ENCODE measurements around the gene ACY1.

ACY1 gene

DNA sequence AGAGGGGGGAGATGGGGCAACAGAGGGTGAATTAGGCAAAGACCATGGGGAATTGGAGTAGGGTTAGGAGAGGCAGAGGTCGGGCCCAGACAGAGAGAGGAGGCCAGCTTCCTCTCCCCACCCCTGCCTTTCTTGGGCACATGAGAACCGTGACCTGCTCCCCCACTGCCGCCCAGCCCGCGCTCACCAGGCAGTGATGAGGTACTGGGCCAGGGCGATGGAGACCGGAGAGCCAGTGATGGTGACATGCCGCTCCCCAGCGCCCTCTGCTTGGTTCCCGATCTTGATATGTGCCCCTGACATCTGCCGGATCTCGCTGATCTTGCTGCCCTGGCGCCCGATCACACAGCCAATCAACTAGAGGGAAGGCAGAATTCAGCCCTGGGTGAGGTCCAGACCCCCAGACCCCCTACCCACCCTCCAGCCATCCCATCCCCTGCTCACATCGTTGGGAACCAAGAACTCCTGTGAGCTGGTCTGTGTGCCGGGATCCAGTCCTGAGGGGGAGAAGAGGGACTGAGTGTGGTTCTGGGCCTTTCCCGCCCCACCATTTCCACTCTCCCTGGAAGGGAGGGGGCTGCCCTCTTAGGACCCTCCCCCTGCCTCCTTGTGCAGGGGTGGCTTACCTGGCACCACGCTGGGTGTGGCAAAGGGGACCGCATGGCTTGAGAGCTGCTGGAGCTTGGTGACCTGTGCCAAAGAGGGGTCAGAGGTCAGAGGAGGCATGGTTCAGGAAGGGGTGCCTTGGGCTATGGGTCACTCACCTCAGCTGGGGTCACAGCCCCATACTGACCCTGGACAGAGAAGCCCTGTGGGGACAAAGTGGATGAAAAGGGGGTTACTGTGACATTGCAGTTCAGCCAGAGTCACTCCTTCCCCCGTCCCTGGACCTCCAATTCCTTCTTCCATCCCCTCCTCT lies 24.5 kb upstream of the ACY1 start:
- TF ChIP-seq, protein P1, sequence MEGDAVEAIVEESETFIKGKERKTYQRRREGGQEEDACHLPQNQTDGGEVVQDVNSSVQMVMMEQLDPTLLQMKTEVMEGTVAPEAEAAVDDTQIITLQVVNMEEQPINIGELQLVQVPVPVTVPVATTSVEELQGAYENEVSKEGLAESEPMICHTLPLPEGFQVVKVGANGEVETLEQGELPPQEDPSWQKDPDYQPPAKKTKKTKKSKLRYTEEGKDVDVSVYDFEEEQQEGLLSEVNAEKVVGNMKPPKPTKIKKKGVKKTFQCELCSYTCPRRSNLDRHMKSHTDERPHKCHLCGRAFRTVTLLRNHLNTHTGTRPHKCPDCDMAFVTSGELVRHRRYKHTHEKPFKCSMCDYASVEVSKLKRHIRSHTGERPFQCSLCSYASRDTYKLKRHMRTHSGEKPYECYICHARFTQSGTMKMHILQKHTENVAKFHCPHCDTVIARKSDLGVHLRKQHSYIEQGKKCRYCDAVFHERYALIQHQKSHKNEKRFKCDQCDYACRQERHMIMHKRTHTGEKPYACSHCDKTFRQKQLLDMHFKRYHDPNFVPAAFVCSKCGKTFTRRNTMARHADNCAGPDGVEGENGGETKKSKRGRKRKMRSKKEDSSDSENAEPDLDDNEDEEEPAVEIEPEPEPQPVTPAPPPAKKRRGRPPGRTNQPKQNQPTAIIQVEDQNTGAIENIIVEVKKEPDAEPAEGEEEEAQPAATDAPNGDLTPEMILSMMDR (IDR thresholded peaks at IDR 0.05; ENCODE audit: unreplicated experiment in 3 of 3): no peak
- H3K9me3 Mint-ChIP-seq: no peaks in the 10 kb centered on the region
- H3K27me3 Mint-ChIP-seq (ENCODE audit: low read depth): peaks cover 1% of the 10 kb centered on the region
- peaks cover 10% of the 10 kb centered on the region for H3K36me3 Mint-ChIP-seq (ENCODE audit: low read depth)
- no peak overlapping the region for H3K4me3 Mint-ChIP-seq
- no peak overlapping the region for H3K27ac Mint-ChIP-seq
- peaks cover 24% of the 10 kb centered on the region for H3K4me1 Mint-ChIP-seq

DNA sequence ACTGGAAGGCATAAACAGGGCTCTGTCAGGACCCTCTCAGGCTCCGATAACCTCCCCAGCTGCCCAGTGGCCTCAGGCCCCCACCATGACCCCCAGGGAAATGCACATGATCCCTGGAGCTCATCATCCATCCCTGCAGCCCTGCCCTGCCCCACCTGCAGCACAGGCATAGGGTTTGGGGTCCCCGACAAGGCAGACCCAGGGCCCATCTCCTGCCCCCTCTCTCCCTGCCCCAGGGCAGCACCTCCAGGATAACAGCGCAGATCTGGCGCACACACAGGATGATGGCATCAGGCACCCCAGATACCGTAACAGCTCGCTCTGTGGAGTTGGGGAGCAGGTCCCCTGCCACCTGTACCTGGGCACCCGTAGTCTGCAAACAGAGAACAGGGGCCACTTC lies 23.7 kb upstream of the ACY1 start:
- Mint-ChIP-seq H3K27me3 (ENCODE audit: low read depth) (peaks cover 3% of the 10 kb centered on the region), H3K36me3 (ENCODE audit: low read depth) (peaks cover 10% of the 10 kb centered on the region), H3K27ac (no peak overlapping the region), H3K4me3 (no peak overlapping the region), H3K9me3 (no peaks in the 10 kb centered on the region), H3K4me1 (peaks cover 29% of the 10 kb centered on the region)
- TF ChIP-seq, protein P1 (IDR thresholded peaks at IDR 0.05; ENCODE audit: unreplicated experiment in 3 of 3): no peak

DNA sequence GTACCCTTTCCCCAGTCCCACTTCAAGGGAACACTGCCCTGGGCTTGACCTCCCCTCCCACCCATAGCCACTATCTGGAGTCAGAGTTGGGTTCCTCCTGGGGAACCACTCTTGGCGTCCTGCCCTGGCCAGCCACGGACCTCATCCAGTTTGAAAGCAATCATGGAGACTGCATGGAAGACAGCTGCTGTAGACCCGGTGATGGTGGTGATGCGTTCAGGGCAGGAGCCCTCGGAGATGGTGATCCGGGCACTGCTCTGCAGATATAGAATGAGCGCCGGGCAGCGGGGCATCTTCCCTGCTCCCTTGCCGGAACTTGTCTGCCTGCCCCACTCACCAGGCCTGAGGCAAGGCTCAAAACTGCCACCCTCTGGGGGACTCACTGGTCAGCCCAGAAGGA lies 22.9 kb upstream of the ACY1 start:
- Mint-ChIP-seq H3K9me3 (no peaks in the 10 kb centered on the region), H3K4me3 (no peak overlapping the region), H3K27ac (no peak overlapping the region), H3K27me3 (ENCODE audit: low read depth) (peaks cover 3% of the 10 kb centered on the region), H3K4me1 (peaks cover 37% of the 10 kb centered on the region), H3K36me3 (ENCODE audit: low read depth) (peaks cover 10% of the 10 kb centered on the region)
- TF ChIP-seq, protein P1 (IDR thresholded peaks at IDR 0.05; ENCODE audit: unreplicated experiment in 3 of 3): no peak

DNA sequence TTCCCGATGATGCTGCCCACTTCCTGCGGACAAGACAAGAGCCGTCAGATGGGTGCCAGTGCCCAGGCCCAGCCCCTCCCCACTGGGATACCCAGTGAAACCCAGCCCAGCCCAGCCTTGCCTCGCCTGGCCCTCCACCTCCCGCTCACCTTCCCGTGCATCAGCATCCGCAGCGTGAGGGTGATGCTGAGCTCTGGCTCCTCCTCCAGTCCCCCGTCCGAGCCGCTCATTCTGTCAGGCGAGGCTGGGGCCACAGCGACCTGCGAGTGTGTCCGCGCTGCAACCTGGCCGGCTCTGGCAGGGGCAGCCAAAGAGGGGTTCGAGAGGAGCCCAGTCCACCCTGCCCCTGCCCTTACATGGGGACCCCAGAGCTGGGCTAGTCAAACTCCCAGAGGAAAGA lies 22.3 kb upstream of the ACY1 start:
- Mint-ChIP-seq H3K27me3 (ENCODE audit: low read depth) (peaks cover 3% of the 10 kb centered on the region), H3K9me3 (no peaks in the 10 kb centered on the region), H3K4me3 (no peak overlapping the region), H3K36me3 (ENCODE audit: low read depth) (peaks cover 10% of the 10 kb centered on the region), H3K27ac (no peak overlapping the region), H3K4me1 (peaks cover 43% of the 10 kb centered on the region)
- TF ChIP-seq, protein P1 (IDR thresholded peaks at IDR 0.05; ENCODE audit: unreplicated experiment in 3 of 3): no peak

DNA sequence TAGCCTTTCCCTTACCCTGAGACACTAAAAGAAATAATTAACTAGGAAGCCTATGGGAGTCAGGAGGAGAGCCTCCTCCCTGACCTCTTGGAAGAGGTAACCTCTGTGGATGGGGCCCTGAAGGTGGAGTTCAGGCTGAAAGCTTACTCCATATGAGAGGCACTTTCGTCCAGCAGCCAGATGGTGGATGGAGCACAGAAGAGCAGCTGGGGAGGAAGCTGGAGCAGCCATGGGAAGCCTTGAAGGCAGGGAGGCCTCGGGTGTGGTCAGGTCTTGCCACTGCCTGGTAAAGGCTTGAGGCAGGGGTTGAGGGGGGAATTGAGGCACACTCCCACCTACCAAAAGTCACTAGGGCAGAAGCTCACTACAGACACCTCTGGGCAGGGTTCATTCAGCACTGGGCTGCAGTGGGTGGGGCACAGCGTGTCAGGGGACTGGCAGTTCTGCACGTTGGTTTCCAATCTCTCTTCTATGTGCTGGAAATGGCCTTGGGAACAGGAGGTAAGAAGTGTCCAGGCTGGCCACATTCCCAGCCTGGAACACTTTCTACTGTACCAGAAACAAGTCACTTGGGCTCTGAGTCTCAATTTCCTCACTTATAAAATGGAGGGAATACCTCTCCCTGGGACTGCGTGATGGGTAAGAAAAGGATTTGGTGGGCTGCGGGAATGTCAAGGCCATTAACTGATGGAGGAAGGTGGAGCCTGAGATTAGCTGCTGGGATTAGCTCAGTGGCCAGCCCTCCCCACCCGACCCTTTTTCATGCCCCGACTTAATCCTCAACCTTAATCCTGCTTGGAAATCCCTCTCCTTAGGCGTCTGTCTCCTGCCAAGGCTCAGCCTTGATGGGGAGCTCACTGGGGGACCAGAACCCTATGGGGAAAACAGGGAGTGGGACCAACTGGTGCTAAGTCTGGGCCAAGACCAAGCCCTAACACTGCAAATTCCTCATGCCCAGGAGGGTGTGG lies 21.4 kb upstream of the ACY1 start:
- peak overlapping the region in 1 of 3 experiments; percentile 69 for H3K27ac Mint-ChIP-seq
- H3K27me3 Mint-ChIP-seq (ENCODE audit: low read depth): peaks cover 3% of the 10 kb centered on the region
- peaks cover 43% of the 10 kb centered on the region for H3K4me1 Mint-ChIP-seq
- TF ChIP-seq, protein P1 (IDR thresholded peaks at IDR 0.05; ENCODE audit: unreplicated experiment in 3 of 3): no peak
- no peaks in the 10 kb centered on the region for H3K9me3 Mint-ChIP-seq
- H3K36me3 Mint-ChIP-seq (ENCODE audit: low read depth): peaks cover 10% of the 10 kb centered on the region
- peak overlapping the region in 2 of 3 experiments; percentile 23 to 65 for H3K4me3 Mint-ChIP-seq

All from nephron (organoid).